HG02588 (cell line): ENCODE results near the gene MAF.

Source experiments
- ATAC-seq: cut with Tn5 transposase; IDR thresholded peaks from one replicate; pipeline ENCODE4 v1.9.1; 2021; ENCODE audit warnings: mild to moderate bottlenecking, moderate library complexity; ENCODE audit not compliant: unreplicated experiment

The MAF gene

GRCh38 chr16:79593074-79593531, 7.4 kb downstream of the MAF start:
- ATAC-seq: no peak

GRCh38 chr16:79592186-79592585, 8.4 kb downstream of the MAF start:
- no peak for ATAC-seq

DNA sequence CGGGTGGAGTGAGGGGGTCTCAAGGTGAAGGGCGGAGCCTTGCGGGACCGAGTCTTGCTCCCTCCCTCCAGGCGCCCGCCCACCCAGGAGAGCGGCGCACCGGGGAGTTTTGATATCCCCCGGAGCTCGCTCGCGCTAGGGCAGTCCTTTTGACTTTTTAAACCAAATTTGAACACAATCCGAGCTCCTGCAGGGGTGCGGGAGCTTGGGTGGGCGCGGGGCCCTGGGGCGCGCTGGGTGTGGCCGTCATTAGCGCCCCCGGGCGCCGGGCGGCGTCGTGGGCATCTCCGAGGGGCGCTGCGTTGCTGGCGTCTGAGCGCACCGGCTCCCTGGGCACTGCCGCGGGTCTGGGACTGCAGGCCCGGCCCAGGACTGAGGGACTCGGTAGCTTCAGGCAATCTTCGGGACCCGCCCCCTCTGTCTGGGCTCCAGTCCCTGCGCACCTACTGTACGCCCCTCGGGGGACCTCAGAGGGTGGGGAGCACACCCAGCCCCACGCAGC, 10.9 kb downstream of the MAF start:
- ATAC-seq: no peak

DNA sequence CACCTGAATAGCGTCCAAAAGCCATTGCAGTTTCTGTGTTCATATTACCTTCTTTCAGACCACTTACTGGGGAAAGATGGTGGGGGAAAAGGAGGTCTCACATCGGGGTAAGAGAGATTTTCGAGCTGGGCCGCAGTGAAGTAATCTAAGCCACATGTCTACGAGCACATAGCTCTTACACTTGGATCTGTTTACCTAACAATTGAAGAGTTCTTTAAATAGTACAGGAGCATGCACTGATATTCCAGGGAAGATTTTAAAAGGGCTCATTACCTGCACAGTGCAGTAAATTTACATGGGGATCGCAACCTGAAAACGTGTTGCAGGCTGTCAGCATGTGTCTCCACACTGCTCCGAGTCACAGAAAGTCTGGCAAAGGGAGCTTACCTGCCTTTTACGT, 12.6 kb downstream of the MAF start:
- ATAC-seq: no peak

GRCh38 chr16:79587296-79587695, 13.2 kb downstream of the MAF start:
- ATAC-seq: no peak

GRCh38 chr16:79582789-79583188, 17.7 kb downstream of the MAF start:
- no peak for ATAC-seq

DNA sequence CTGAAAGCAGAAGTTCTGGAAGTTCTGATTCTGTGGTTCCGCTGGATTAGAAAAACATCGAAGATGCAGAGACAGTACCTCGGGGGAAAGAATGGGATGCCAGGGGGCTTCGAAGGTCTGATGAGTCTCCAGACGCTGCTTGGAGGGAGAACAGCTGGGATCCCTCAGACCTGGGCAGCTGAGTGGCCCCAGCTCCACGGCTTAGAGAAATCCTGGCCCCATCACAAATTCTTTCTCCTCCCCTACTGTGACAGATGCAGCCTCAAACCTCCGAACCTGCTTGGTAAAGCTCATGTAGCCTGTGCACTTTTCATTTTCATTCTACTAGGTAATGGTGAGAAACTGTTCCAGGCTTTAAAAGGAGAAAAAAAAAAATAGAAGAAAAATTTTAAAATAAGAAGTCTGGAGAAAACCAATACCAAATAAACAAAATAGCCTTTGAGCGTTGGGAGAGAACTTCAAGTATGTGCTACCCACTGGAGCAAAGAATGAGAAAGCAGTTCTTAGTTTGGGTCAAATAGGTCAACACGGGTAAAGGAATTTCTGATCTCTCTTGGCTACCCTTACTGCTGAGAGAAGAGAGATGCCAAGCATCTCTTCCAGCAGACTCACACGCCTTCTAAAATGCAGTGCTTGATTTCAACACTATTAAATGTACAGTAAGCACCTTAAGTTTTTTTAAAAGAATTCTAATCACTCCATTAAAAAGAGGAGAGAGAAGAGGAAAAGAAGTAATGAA, 19.9 kb downstream of the MAF start:
- ATAC-seq: no peak

DNA sequence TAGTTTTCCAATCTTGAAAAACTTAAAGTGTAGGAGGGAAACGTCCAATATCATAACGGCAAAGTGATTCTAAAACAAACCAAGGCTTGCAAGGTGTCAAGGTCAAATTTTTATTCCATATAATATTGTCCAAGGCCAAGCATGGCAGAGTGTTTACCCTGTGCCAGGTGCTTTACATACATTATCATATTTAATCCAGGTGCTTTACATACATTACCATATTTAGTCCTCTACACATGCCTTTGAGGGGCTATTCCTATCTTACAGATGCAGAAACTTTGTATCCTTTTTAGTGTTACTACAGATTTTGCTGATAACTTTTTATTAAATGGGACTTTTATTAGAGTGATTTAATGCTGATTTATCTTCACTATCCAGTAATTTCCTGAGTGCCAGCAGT, 23.9 kb downstream of the MAF start:
- ATAC-seq: no peak

- ATAC-seq: no peak
Measured at GRCh38 chr16:79573884-79574283, 26.7 kb downstream of the MAF start.

- no peak for ATAC-seq
Measured at GRCh38 chr16:79573071-79573470, 27.5 kb downstream of the MAF start.

DNA sequence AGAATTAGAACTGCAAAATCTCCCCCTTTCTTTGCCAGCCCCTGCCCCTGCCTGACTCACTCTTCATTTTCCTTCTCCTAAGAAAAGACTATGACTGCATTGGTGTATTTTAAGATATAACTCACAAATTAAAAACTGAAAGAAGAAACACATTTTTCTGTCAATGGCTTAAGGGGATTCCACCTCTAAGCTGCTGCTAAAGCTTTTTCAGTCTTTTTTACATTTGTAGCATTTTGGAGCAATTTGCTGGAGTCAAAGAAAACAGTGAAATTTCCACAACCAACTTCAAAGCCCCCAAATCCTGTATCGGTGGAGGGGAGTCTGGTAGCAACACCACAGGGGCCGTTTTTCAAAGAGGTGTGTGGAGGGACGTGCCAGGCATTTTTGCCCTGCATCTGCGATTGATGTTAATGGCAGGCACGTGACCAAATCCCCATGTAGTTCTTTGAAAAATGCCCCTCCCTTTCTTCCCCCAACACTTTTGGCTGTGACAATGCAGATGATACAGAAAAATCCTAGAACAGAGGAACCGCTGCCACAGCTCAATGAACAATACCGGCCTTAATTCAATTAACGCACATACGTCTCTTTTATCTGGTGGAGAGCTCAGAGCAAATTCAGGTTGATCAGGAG, 28.5 kb downstream of the MAF start:
- ATAC-seq: no peak

DNA sequence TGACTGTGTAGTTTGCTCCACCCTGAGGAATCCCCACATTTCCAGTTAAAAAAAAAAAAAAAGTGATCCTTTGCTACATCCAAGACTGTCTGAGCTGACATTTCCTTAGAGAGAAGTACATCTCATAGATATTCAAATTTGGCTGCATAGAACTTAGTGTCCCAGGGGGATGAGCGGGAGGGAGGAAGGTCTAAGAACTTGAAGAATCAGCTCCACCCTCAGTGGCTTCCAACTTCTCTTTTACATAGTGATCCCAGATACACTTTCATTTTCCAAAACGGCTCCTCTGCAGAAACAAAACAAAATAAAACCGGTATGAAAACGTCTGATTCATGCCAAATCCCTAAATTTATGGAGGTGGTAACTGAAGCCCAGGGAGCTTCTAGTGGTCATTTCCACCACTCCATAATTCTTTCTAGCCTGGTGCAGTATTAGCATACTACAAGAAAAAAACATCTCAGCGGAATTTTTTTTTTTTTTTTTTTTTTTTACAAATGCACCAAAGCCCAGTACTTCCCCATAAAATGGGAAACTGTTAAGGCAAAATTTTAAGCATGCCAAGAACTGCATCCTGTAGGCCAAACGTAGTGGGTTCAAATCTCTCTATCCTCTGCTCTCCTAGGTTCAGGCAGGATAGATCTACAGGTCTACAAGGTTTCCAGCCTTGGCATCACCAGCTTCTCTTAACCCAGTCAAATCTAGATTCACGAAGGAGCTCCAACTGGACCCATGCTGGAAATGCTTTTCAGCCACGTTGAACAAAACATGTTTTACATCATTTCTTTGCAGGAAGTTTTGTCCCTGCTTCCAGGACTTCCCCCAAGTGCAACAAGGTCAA, 29.3 kb downstream of the MAF start:
- ATAC-seq: no peak

GRCh38 chr16:79564671-79565107, 35.8 kb downstream of the MAF start:
- no peak for ATAC-seq

- no peak for ATAC-seq
Measured at GRCh38 chr16:79563921-79564320, 36.6 kb downstream of the MAF start.

DNA sequence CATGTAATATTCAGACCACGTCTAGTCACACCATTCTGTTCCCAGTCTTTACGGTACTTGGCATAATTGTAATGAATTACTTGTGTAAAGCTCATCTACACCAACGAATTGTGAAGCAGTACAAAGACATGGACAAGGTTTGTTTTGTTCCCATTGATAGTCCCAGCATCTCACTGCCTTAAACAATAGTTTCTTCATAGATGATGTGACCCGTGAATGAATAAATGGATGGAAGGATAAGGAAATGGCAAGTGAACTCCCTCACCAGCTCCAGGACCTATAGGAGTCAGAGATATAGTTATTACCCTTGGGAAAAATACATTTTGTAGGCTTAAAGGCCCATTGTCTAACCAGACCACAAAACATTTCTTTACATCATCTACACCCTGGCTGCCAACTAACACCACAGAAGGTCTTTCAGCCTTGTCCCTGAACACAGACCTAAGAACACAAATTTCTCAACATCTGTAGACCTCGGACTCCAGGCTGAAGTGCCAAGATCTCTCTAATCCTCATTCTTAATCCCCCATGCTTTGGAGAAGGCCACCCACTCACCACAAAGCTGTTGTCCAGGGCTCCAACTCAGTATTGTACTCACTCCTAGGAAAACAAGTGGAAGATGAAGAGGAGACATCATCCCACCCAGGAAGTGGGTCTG, 38.2 kb downstream of the MAF start:
- ATAC-seq: no peak

DNA sequence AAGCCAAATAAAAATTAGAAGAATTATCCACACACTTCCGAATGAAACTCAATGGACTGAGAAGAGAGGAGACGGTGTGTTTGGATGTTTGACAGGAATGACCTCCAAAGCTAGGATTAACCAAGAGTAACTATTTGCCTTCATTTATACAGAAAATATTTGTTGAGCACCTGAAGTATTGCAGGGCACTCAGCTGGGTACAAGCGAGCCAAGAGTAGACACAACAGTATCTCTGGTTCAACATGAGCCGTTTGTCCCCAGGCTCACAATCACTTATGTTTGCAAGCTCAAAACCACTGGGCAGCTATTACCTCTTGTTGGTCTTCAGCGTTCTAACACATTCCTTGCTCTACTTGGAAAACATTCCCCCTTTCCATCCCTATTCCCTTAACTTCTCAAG, 38.8 kb downstream of the MAF start:
- no peak for ATAC-seq

DNA sequence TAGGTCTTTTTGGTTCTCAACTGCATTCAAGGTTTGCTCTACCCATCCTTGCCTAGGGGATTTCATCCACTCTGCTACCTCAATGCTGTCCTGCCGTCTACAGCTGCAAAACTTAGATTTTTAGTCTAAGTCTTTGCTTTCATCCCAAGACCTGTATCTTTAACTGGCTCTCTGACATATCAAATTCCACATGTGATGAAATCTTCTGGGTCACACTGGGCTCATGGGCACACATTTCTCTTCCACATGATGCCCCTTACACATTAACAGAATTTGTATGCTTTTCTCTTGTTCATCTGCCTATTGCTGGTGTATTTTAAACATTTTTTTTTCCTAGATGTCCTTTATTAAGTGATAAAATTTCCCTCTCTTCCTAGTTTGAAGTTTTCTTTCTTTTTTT, 39.6 kb downstream of the MAF start:
- ATAC-seq: no peak

DNA sequence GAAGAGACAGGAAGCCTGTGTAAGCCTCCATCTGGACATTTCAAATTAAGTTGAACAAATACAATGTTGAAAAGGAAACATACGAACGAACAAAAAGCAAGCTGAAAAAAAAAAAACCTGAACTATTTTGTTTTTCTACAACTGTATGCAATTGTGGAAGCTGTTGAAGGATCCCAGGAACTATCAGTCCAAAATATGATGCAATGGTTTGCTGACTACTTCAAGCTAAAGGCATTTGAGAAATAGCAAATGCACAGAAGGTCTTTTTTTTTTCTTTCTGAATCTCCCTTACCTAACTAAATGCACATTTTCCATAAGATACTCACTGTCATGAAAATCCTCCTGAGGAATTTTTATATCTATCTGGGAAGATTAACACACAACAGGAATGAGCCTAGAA, 40.2 kb downstream of the MAF start:
- no peak for ATAC-seq

DNA sequence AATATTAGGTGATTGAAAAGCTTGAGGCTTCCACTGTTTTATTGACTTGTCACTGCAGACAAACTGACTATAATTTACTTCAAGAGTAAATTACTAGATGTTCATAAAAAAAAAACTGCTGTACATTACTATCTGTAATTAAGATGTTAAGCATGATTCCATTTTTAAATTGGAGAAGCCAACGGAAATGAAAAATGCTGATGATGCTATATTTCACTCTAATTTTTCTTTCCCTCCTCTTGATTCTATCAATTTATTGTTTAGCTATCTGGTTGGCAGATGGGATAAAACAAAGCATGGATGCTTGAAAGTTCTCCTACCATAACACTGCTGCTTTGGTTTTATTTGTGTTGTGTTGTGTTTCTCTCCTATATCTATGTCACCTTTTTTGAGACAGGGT, 41.0 kb downstream of the MAF start:
- ATAC-seq: no peak

DNA sequence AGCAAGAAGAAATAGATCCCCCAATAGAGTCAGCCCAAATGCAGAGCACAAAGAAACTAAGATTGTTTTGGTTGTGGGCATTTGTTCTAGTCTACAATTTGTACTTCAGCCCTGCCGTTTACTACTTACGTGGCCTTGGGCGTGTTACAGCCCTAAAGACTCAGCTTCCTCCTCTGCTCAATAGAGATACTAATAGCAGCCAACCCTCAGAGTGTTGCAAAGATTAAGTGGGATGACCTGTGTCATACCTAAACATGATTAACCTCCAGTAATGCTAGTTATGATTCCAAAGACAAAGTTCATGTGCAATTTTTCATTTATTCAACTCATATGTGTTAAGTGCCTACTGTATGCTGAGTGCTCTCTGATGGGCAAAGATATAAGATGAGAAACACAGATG, 43.1 kb downstream of the MAF start:
- no peak for ATAC-seq

GRCh38 chr16:79554912-79555311, 45.6 kb downstream of the MAF start:
- ATAC-seq: no peak
